ENCODE measurements around the gene RGL2. TPM values are rescaled to one million over a fixed set of nuclear protein-coding genes. Genes with fewer than 3 reads are reported as not detected.

The RGL2 gene
- total and polyA plus RNA-seq, 2 of the 4 experiments (the other 2 are of a cell fraction) = 4.1 to 26.9 TPM

DNA sequence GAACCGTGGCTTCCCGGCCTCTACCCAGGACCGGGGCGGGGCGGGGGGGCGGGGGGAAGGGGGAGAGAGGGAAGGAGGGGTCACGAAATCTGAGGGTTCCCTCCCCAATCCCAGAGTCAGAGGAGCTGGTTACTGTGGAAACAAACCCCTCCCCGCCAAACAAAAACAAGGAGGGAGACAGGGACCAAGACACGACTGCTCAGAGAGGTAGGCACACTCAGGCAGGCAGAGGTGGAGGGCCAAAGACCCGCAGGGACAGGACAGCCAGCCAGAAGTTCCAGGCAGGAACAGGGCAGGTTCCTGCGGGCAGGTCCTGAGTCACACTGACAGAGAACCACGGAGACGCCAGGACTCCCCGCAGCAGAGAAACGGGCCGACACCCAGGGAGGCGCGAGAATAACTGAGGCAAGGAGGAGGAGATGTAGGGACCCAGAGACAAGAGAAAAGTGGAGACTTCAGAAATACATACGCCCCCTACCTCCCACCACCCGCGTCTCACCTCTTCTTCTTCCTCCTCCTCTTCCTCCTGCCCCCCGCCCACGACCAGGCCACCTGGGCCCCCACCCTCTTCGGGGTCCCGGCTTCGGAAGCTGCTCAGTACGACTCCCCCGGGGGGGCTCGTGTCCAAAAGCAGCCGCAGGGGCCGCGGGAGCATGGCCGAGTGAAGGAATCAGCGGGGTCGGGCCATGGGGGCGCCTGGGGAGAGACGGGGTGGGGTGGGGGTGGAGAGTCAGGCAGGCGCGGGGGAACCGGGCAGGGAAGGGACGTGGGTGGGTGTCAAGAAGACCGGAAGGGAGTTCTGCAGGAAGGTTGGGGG, 578 bp downstream of the RGL2 start:
- in situ Hi-C loops (cut with MboI; ENCODE audit: low sequenced_read_pairs) = no loop called here
- H3K9me3 ChIP-seq (ENCODE audit: control insufficient read depth, insufficient read depth, low read length) = no peaks in the 10 kb centered on the region
- intact Hi-C loops (cut with micrococcal nuclease) = loop anchor here (5.0 kb wide), 1 partner anchor 119 kb away; the partner anchor contains the start of gene CUTA

More for the DNA sequence above, 578 bp downstream of the RGL2 start:
- ATAC-seq (ENCODE audit: low read depth) (peak; percentile 44), DNase-seq (peak; percentile 75)
- Histone ChIP-seq H3K9me1 (ENCODE audit: insufficient read depth, low read length) (no peaks in the 10 kb centered on the region), H3K4me2 (ENCODE audit: low read depth, low read length) (peak overlapping the region; percentile 100), H3K14ac (replicated peaks; ENCODE audit: low read depth, low read length) (peak overlapping the region; percentile 72; the same call in 1 of the 2 replicates), H3K27ac (ENCODE audit: insufficient read depth, low read length) (peak overlapping the region; percentile 84), H3K18ac (ENCODE audit: low read depth, low read length) (no peak overlapping the region; the same call in 1 of the 2 replicates), H3K36me3 (ENCODE audit: control insufficient read depth, insufficient read depth, low read length) (peaks cover 17% of the 10 kb centered on the region), H2BK120ac (ENCODE audit: low read depth, low read length) (peak overlapping the region; percentile 35; the same call in 1 of the 2 replicates), H2BK5ac (ENCODE audit: low read depth, low read length, poor library complexity, severe bottlenecking) (peak overlapping the region; percentile 74), H4K8ac (ENCODE audit: low read depth in 2 of 2, low read length in 2 of 2) (peak overlapping the region; percentile 46 to 87; a peak in 1 of 4 replicates), H3K4me3 (ENCODE audit: insufficient read depth, low read depth, low read length) (peak overlapping the region; percentile 78), H3K4me1 (ENCODE audit: control insufficient read depth, insufficient read depth, low read length) (no peaks in the 10 kb centered on the region), H4K5ac (ENCODE audit: low read depth, low read length) (peak overlapping the region; percentile 27; the same call in 1 of the 2 replicates), H2AK5ac (ENCODE audit: low read depth, low read length) (peak overlapping the region; percentile 79; the same call in 1 of the 2 replicates), H3K9ac (ENCODE audit: low read depth, low read length) (peak overlapping the region; percentile 83), H3K23ac (ENCODE audit: low read depth, low read length) (0 out of 2 replicates have a peak overlapping the region, but pooled peaks have one; percentile 84), H2AFZ (replicated peaks; ENCODE audit: low read length, poor library complexity) (peak overlapping the region; percentile 93), H3K56ac (ENCODE audit: extremely low read depth, insufficient read depth, low read length) (no peak overlapping the region), H2BK20ac (ENCODE audit: low read depth, low read length) (no peak overlapping the region), H2AK9ac (replicated peaks; ENCODE audit: low read depth, low read length, poor library complexity) (peak overlapping the region; percentile 89), H3K79me1 (ENCODE audit: low read depth in 1 of 2, low read length in 2 of 2) (peaks cover 15 to 33% of the 10 kb centered on the region in 2 experiments; a peak in 3 of 4 replicates), H4K91ac (ENCODE audit: insufficient read depth, low read depth, low read length) (peak overlapping the region; percentile 36; the same call in 1 of the 2 replicates), H3K27me3 (ENCODE audit: control insufficient read depth, insufficient read depth, low read length) (no peaks in the 10 kb centered on the region), H3K4ac (ENCODE audit: low read depth, low read length) (peak overlapping the region; percentile 87), H4K20me1 (ENCODE audit: insufficient read depth, low read length) (peaks cover 9% of the 10 kb centered on the region), H2BK15ac (ENCODE audit: low read depth, low read length) (no peak overlapping the region)
- 8% methylated on average over 2 of the region's 42 CpGs; no CpG with 5 or more reads in 1 of the 2 experiments for WGBS, 2 experiments (ENCODE audit: extremely low coverage in 2 of 2, insufficient read length in 1 of 2)
- TF ChIP-seq MXI1 (IDR thresholded peaks at IDR 0.05; ENCODE audit: borderline replicate concordance, low read depth, low read length) (peak; percentile 61; the same call in 1 of the 2 replicates), BHLHE40 (IDR thresholded peaks at IDR 0.05; ENCODE audit: low read depth, low read length) (no peak), POLR2A (IDR thresholded peaks at IDR 0.05; ENCODE audit: low read depth, low read length) (peak; percentile 91)
- dilution Hi-C loops (cut with HindIII; ENCODE audit: low sequenced_read_pairs, unreplicated experiment) = no loop called here
- ChIA-PET POLR2A (ENCODE audit: unreplicated experiment) (no interaction called here), CTCF (interaction anchor here (2.0 kb wide), 1 partner anchor 21 kb away, joined by 5 read pairs; the partner anchor contains the start of gene B3GALT4)
- no TSS peak for BruUV-seq (replicated peaks)

Data from IMR-90 (cell line).